BJ (cell line): ENCODE measurements around the gene XRRA1. TPM values are rescaled to one million over a fixed set of nuclear protein-coding genes. Genes with fewer than 3 reads are reported as not detected.

Source experiments
- CTCF ChIA-PET: fragments of 350-600 bp; formaldehyde crosslinking; extraction: SDS; loops from one replicate; lab custom pipeline; 2021; ENCODE audit warnings: antibody characterized with exemption, inconsistent platforms; lab: Yijun Ruan, JAX
- POLR2A ChIA-PET: fragments of 300-600 bp; sonication (Branson Sonifier 250); formaldehyde crosslinking; extraction: SDS; loops from one replicate; lab custom pipeline; 2021; ENCODE audit warnings: antibody characterized with exemption; lab: Charles Lee
- DNase-seq: peaks from one replicate; pipeline ENCODE4 v3.0.0-alpha.2; 2011; ENCODE audit warnings: low read depth
- H3K27me3 ChIP-seq: 2 replicates; pipeline ENCODE4 v1.6.0; 2011; ENCODE audit warnings: low read length; ENCODE audit not compliant: control insufficient read depth, insufficient read depth
- H3K36me3 ChIP-seq: 2 replicates; pipeline ENCODE4 v1.5.1; 2011; ENCODE audit warnings: low read length; ENCODE audit not compliant: control insufficient read depth, insufficient read depth
- H3K4me3 ChIP-seq: 2 replicates; pipeline ENCODE4 v1.5.1; 2011; ENCODE audit warnings: low read depth, mild to moderate bottlenecking, control low read depth, low read length
- CTCF ChIP-seq: IDR thresholded peaks from 2 replicates; pipeline ENCODE4 v1.5.1; 2011; ENCODE audit warnings: low read depth, mild to moderate bottlenecking, control low read depth, inconsistent platforms, low read length, moderate library complexity; ENCODE audit not compliant: insufficient read depth
- polyA plus RNA-seq: library from polyadenylated mRNA; depleted of rRNA; stranded (reverse); fragments of >200 nt; gene quantifications from 2 replicates; pipeline ENCODE4 v1.2.3, GENCODE V29; 2011

Gene XRRA1
- polyA plus RNA-seq, 1 experiment = 6.8 TPM

- no peak for DNase-seq
These were observed 77.9 kb downstream of the XRRA1 start for GRCh38 chr11:74871037-74871436.

GRCh38 chr11:74870485-74870884 is 78.4 kb downstream of the XRRA1 start:
- ChIA-PET POLR2A (no interaction called here), CTCF (interaction anchor here (1.4 to 2.6 kb wide), 2 partner anchors 417 kb away, joined by 3 to 8 read pairs; no protein-coding TSS in a partner anchor)
- Histone ChIP-seq H3K27me3 (no peaks in the 10 kb centered on the region), H3K36me3 (no peaks in the 10 kb centered on the region), H3K4me3 (no peak overlapping the region)
- no peak for DNase-seq
- TF ChIP-seq CTCF = peak; percentile 39

More at GRCh38 chr11:74871037-74871436, 77.9 kb downstream of the XRRA1 start:
- ChIA-PET CTCF (interaction anchor here (1.0 to 1.5 kb wide), 3 partner anchors 169 to 418 kb away, joined by 3 to 4 read pairs (median 3); no protein-coding TSS in a partner anchor), POLR2A (no interaction called here)
- Histone ChIP-seq H3K27me3 (no peaks in the 10 kb centered on the region), H3K36me3 (no peaks in the 10 kb centered on the region), H3K4me3 (no peak overlapping the region)
- TF ChIP-seq CTCF = no peak

- ChIA-PET POLR2A (no interaction called here), CTCF (no interaction called here)
- TF ChIP-seq CTCF = no peak
- no peaks in the 10 kb centered on the region for H3K27me3 ChIP-seq
- H3K36me3 ChIP-seq = peaks cover 4% of the 10 kb centered on the region
- H3K4me3 ChIP-seq = no peak overlapping the region
- DNase-seq = no peak
These were observed 82.3 kb downstream of the XRRA1 start for GRCh38 chr11:74866557-74866956.

GRCh38 chr11:74863410-74863809 is 85.5 kb downstream of the XRRA1 start:
- Histone ChIP-seq H3K36me3 (peaks cover 6% of the 10 kb centered on the region), H3K27me3 (no peaks in the 10 kb centered on the region), H3K4me3 (no peak overlapping the region)
- no peak for TF ChIP-seq CTCF
- CTCF ChIA-PET = no interaction called here
- POLR2A ChIA-PET = no interaction called here
- no peak for DNase-seq

GRCh38 chr11:74860743-74861142 is 88.1 kb downstream of the XRRA1 start:
- peaks cover 6% of the 10 kb centered on the region for H3K36me3 ChIP-seq
- ChIA-PET CTCF (no interaction called here), POLR2A (interaction anchor here (0.6 kb wide), 1 partner anchor 146 kb away, joined by 9 read pairs; no protein-coding TSS in a partner anchor)
- TF ChIP-seq CTCF = no peak
- no peak for DNase-seq
- no peak overlapping the region for H3K4me3 ChIP-seq
- no peaks in the 10 kb centered on the region for H3K27me3 ChIP-seq
